GM19468 (cell line): ENCODE measurements around the gene TBC1D9B.

Source experiments
- ATAC-seq: cut with Tn5 transposase; IDR thresholded peaks from one replicate; pipeline ENCODE4 v1.9.1; 2021; ENCODE audit warnings: mild to moderate bottlenecking, moderate library complexity, moderate number of reproducible peaks; ENCODE audit not compliant: unreplicated experiment; ENCODE audit errors: extremely low read depth

TBC1D9B gene

GRCh38 chr5:179909224-179909623 lies 1.5 kb upstream of the TBC1D9B start:
- ATAC-seq, result no peak

GRCh38 chr5:179908528-179908927 lies 831 bp upstream of the TBC1D9B start:
- ATAC-seq, result no peak

GRCh38 chr5:179906795-179907555 lies 722 bp downstream of the TBC1D9B start:
- ATAC-seq, result no peak

GRCh38 chr5:179906294-179906794 lies 1.4 kb downstream of the TBC1D9B start:
- no peak for ATAC-seq

GRCh38 chr5:179905161-179905560 lies 2.5 kb downstream of the TBC1D9B start:
- no peak for ATAC-seq

GRCh38 chr5:179904463-179905160 lies 3.1 kb downstream of the TBC1D9B start:
- no peak for ATAC-seq

GRCh38 chr5:179902763-179903158 lies 4.9 kb downstream of the TBC1D9B start:
- ATAC-seq, result no peak

- no peak for ATAC-seq
These were observed 5.6 kb downstream of the TBC1D9B start for GRCh38 chr5:179901915-179902762.

- ATAC-seq, result no peak
These were observed 6.2 kb downstream of the TBC1D9B start for GRCh38 chr5:179901462-179901861.

- no peak for ATAC-seq
These were observed 7.0 kb downstream of the TBC1D9B start for GRCh38 chr5:179900711-179901110.

GRCh38 chr5:179900206-179900605 lies 7.5 kb downstream of the TBC1D9B start:
- no peak for ATAC-seq

- ATAC-seq, result no peak
These were observed 11.8 kb downstream of the TBC1D9B start for GRCh38 chr5:179895861-179896260.

- no peak for ATAC-seq
These were observed 13.5 kb downstream of the TBC1D9B start for GRCh38 chr5:179893958-179894895.

GRCh38 chr5:179893076-179893957 lies 14.4 kb downstream of the TBC1D9B start:
- ATAC-seq, result no peak

- no peak for ATAC-seq
These were observed 15.4 kb downstream of the TBC1D9B start for GRCh38 chr5:179892255-179892654.

GRCh38 chr5:179890751-179891682 lies 16.7 kb downstream of the TBC1D9B start:
- ATAC-seq, result no peak

- no peak for ATAC-seq
These were observed 17.8 kb downstream of the TBC1D9B start for GRCh38 chr5:179889885-179890284.

GRCh38 chr5:179887802-179888201 lies 19.9 kb downstream of the TBC1D9B start:
- ATAC-seq, result no peak
